ENCODE data around the gene DUSP10. TPM values are rescaled to one million over a fixed set of nuclear protein-coding genes. Genes with fewer than 3 reads are reported as not detected.

Gene DUSP10
- total RNA-seq, 1 experiment from 2014 or later, result 1.6 TPM

- TF ChIP-seq ARID4B (CRISPR knock-in tag; IDR thresholded peaks at IDR 0.05; ENCODE audit: borderline replicate concordance) (no peak), NR2C2 (CRISPR knock-in tag; IDR thresholded peaks at IDR 0.05) (no peak), NFE2L1 (CRISPR knock-in tag; IDR thresholded peaks at IDR 0.05) (no peak), ZNF423 (CRISPR knock-in tag; IDR thresholded peaks at IDR 0.05) (no peak), FOXP1 (CRISPR knock-in tag; IDR thresholded peaks at IDR 0.05; ENCODE audit: borderline replicate concordance) (no peak), OVOL2 (CRISPR knock-in tag; IDR thresholded peaks at IDR 0.05; ENCODE audit: borderline replicate concordance) (no peak), PRDM15 (CRISPR knock-in tag; IDR thresholded peaks at IDR 0.05) (no peak), CTCF (IDR thresholded peaks at IDR 0.05) (no peak), ZSCAN18 (CRISPR knock-in tag; IDR thresholded peaks at IDR 0.05) (no peak), ZNF317 (CRISPR knock-in tag; IDR thresholded peaks at IDR 0.05; ENCODE audit: borderline replicate concordance, low read depth) (no peak), KAT7 (CRISPR knock-in tag; IDR thresholded peaks at IDR 0.05; ENCODE audit: borderline replicate concordance) (no peak)
Observed at GRCh38 chr1:221781102-221781755, 39.3 kb upstream of the DUSP10 start (continued).

- H3K27me3 Mint-ChIP-seq (ENCODE audit: low read depth), result no peaks in the 10 kb centered on the region
- no peak for ATAC-seq
- ChIA-PET CTCF (no interaction called here), POLR2A (no interaction called here)
- no peaks in the 10 kb centered on the region for H3K36me3 Mint-ChIP-seq
- peaks cover 18% of the 10 kb centered on the region for H3K4me1 Mint-ChIP-seq
- no peak for DNase-seq (ENCODE audit: low spot score)
- H3K4me3 Mint-ChIP-seq, result no peak overlapping the region
- H3K27ac Mint-ChIP-seq, result no peak overlapping the region
- TF ChIP-seq PRDM15 (CRISPR knock-in tag; IDR thresholded peaks at IDR 0.05), result peak; percentile 25; the same call in 1 of the 2 replicates
- no peak for TF ChIP-seq ZNF512 (CRISPR knock-in tag; IDR thresholded peaks at IDR 0.05; ENCODE audit: borderline replicate concordance)
- no peaks in the 10 kb centered on the region for H3K9me3 Mint-ChIP-seq
Observed at GRCh38 chr1:221780175-221780574, 38.3 kb upstream of the DUSP10 start.
